HEK293 (cell line): ENCODE results near the gene USP31.

Source experiments
- BCL6B ChIP-seq: fragments of 450-650 bp; formaldehyde crosslinking; IDR thresholded peaks from 2 replicates; pipeline ENCODE4 v1.5.1; 2017; ENCODE audit warnings: missing biosample characterization, missing genetic modification characterization
- ELK4 ChIP-seq: IDR thresholded peaks from 2 replicates; pipeline ENCODE4 v1.6.1; 2011; ENCODE audit warnings: mild to moderate bottlenecking, low read depth, low read length, borderline replicate concordance
- GFI1B ChIP-seq: fragments of 450-650 bp; formaldehyde crosslinking; IDR thresholded peaks from 2 replicates; pipeline ENCODE4 v1.5.1; 2016; ENCODE audit warnings: missing biosample characterization, missing genetic modification characterization
- GLIS1 ChIP-seq: fragments of 450-650 bp; formaldehyde crosslinking; IDR thresholded peaks from 2 replicates; pipeline ENCODE4 v1.5.1; 2016; ENCODE audit warnings: missing biosample characterization, missing genetic modification characterization
- KLF7 ChIP-seq: fragments of 450-650 bp; formaldehyde crosslinking; IDR thresholded peaks from 2 replicates; pipeline ENCODE4 v1.5.1; 2016; ENCODE audit warnings: missing biosample characterization, missing genetic modification characterization, borderline replicate concordance
- PRDM6 ChIP-seq: fragments of 450-650 bp; formaldehyde crosslinking; IDR thresholded peaks from 2 replicates; pipeline ENCODE4 v1.5.1; 2017; ENCODE audit warnings: missing biosample characterization, missing genetic modification characterization
- YY2 ChIP-seq: fragments of 450-650 bp; formaldehyde crosslinking; IDR thresholded peaks from 2 replicates; pipeline ENCODE4 v1.5.1; 2016; ENCODE audit warnings: missing biosample characterization, missing genetic modification characterization
- ZBTB11 ChIP-seq: fragments of 450-650 bp; formaldehyde crosslinking; conservative IDR thresholded peaks from 2 replicates; pipeline ENCODE4 v1.5.1; 2016; ENCODE audit warnings: low read depth, missing biosample characterization, missing genetic modification characterization
- ZBTB17 ChIP-seq: fragments of 450-650 bp; formaldehyde crosslinking; IDR thresholded peaks from 2 replicates; pipeline ENCODE4 v1.5.1; 2016; ENCODE audit warnings: missing biosample characterization, missing genetic modification characterization
- ZBTB48 ChIP-seq: fragments of 450-650 bp; formaldehyde crosslinking; IDR thresholded peaks from 2 replicates; pipeline ENCODE4 v1.5.1; 2016; ENCODE audit warnings: missing biosample characterization, missing genetic modification characterization
- ZFHX2 ChIP-seq: fragments of 450-650 bp; formaldehyde crosslinking; conservative IDR thresholded peaks from 2 replicates; pipeline ENCODE4 v1.5.1; 2016; ENCODE audit warnings: missing biosample characterization, missing genetic modification characterization
- ZNF133 ChIP-seq: fragments of 450-650 bp; formaldehyde crosslinking; IDR thresholded peaks from 2 replicates; pipeline ENCODE4 v1.5.1; 2016; ENCODE audit warnings: missing biosample characterization, missing genetic modification characterization
- ZNF169 ChIP-seq: fragments of 450-650 bp; formaldehyde crosslinking; IDR thresholded peaks from 2 replicates; pipeline ENCODE4 v1.5.1; 2016; ENCODE audit warnings: missing biosample characterization, missing genetic modification characterization
- ZNF19 ChIP-seq: fragments of 450-650 bp; formaldehyde crosslinking; IDR thresholded peaks from 2 replicates; pipeline ENCODE4; 2016; ENCODE audit warnings: missing biosample characterization, missing genetic modification characterization, low read depth
- ZNF391 ChIP-seq: fragments of 450-650 bp; formaldehyde crosslinking; IDR thresholded peaks from 2 replicates; pipeline ENCODE4 v1.5.1; 2016; ENCODE audit warnings: low read depth, missing biosample characterization, missing genetic modification characterization, borderline replicate concordance
- ZNF404 ChIP-seq: fragments of 450-650 bp; formaldehyde crosslinking; IDR thresholded peaks from 2 replicates; pipeline ENCODE4 v1.5.1; 2017; ENCODE audit warnings: missing biosample characterization, missing genetic modification characterization
- ZNF426 ChIP-seq: fragments of 450-650 bp; formaldehyde crosslinking; IDR thresholded peaks from 2 replicates; pipeline ENCODE4 v1.5.1; 2017; ENCODE audit warnings: missing biosample characterization, missing genetic modification characterization, mild to moderate bottlenecking, inconsistent platforms, moderate library complexity
- ZNF513 ChIP-seq: fragments of 450-650 bp; IDR thresholded peaks from 2 replicates; pipeline ENCODE4 v1.5.1; 2018; ENCODE audit warnings: missing biosample characterization, missing genetic modification characterization
- ZNF530 ChIP-seq: fragments of 450-650 bp; formaldehyde crosslinking; IDR thresholded peaks from 2 replicates; pipeline ENCODE4 v1.5.1; 2016; ENCODE audit warnings: low read depth, missing biosample characterization, missing genetic modification characterization
- ZNF610 ChIP-seq: fragments of 450-650 bp; formaldehyde crosslinking; IDR thresholded peaks from 2 replicates; pipeline ENCODE4 v1.5.1; 2016; ENCODE audit warnings: missing biosample characterization, missing genetic modification characterization, borderline replicate concordance
- ZNF692 ChIP-seq: fragments of 450-650 bp; formaldehyde crosslinking; IDR thresholded peaks from 2 replicates; pipeline ENCODE4 v1.5.1; 2016; ENCODE audit warnings: missing biosample characterization, missing genetic modification characterization
- TF ChIP-seq, protein P1 (sequence below): fragments of 450-650 bp; formaldehyde crosslinking; IDR thresholded peaks from 2 replicates; pipeline ENCODE4 v1.5.1; 2016; ENCODE audit warnings: missing biosample characterization, missing genetic modification characterization
- TF ChIP-seq, protein P2 (sequence below): fragments of 450-650 bp; formaldehyde crosslinking; IDR thresholded peaks from 2 replicates; pipeline ENCODE4 v1.5.1; 2016; ENCODE audit warnings: missing biosample characterization, missing genetic modification characterization

The USP31 gene

DNA sequence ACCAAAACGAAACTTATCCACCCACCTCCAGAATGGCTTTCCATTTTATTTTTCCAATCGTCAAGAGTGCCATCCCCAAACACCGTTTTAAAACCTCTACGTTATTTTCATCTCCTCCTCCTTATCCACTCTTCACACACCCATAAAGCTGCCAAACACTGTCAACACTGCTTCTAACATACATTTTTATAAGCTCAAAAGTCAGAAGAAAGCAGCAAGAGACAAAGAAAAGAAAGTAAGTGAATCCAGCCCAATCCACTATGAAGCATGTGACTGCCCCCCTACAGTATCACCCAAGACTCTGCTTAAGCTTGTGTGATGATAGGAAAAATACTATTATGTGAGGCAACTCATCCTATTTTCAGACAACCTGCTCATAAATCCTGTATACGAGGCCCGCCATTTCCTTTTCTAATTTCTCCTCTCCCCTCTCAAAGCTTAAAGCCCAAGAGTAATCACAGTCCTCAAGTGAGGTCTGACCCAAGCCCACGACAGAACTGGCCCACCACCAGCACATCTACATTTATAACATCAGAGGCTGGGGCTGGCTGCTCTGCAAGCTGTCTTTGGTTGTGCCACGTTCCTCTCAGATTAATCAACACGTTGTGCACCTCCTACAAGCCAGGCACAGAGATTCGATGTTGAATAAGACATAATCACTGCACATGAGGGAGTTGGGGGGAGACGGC lies 16.3 kb downstream of the USP31 start (continued):
- peak; percentile 51; the same call in 1 of the 2 replicates for TF ChIP-seq PRDM6 (tag by site-specific recombination)
- TF ChIP-seq ZNF692, result no peak
- no peak for TF ChIP-seq ZNF513 (tag by site-specific recombination)
- TF ChIP-seq GFI1B, result no peak
- TF ChIP-seq ZNF530 (tag by site-specific recombination), result no peak
- TF ChIP-seq ZNF610, result no peak
- TF ChIP-seq ZFHX2 (tag by site-specific recombination), result no peak
- no peak for TF ChIP-seq ZNF19
- TF ChIP-seq ZBTB48 (tag by site-specific recombination), result no peak
- TF ChIP-seq BCL6B, result no peak
- TF ChIP-seq YY2 (tag by site-specific recombination), result no peak
- TF ChIP-seq, protein P1, sequence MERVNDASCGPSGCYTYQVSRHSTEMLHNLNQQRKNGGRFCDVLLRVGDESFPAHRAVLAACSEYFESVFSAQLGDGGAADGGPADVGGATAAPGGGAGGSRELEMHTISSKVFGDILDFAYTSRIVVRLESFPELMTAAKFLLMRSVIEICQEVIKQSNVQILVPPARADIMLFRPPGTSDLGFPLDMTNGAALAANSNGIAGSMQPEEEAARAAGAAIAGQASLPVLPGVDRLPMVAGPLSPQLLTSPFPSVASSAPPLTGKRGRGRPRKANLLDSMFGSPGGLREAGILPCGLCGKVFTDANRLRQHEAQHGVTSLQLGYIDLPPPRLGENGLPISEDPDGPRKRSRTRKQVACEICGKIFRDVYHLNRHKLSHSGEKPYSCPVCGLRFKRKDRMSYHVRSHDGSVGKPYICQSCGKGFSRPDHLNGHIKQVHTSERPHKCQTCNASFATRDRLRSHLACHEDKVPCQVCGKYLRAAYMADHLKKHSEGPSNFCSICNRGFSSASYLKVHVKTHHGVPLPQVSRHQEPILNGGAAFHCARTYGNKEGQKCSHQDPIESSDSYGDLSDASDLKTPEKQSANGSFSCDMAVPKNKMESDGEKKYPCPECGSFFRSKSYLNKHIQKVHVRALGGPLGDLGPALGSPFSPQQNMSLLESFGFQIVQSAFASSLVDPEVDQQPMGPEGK, result 0 out of 2 replicates have a peak, but pooled peaks have one; percentile 8
- 0 out of 2 replicates have a peak, but pooled peaks have one; percentile 33 for TF ChIP-seq GLIS1
- no peak for TF ChIP-seq KLF7 (tag by site-specific recombination)
- TF ChIP-seq, protein P2, sequence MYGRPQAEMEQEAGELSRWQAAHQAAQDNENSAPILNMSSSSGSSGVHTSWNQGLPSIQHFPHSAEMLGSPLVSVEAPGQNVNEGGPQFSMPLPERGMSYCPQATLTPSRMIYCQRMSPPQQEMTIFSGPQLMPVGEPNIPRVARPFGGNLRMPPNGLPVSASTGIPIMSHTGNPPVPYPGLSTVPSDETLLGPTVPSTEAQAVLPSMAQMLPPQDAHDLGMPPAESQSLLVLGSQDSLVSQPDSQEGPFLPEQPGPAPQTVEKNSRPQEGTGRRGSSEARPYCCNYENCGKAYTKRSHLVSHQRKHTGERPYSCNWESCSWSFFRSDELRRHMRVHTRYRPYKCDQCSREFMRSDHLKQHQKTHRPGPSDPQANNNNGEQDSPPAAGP (tag by site-specific recombination), result no peak
- no peak for TF ChIP-seq ELK4
- TF ChIP-seq ZBTB17 (tag by site-specific recombination), result peak; percentile 93
- no peak for TF ChIP-seq ZNF426 (tag by site-specific recombination)
- no peak for TF ChIP-seq ZBTB11 (tag by site-specific recombination)
- no peak for TF ChIP-seq ZNF133 (tag by site-specific recombination)
- TF ChIP-seq ZNF404 (tag by site-specific recombination), result no peak
- no peak for TF ChIP-seq ZNF169
- TF ChIP-seq ZNF391 (tag by site-specific recombination), result no peak
